HEK293 (cell line): ENCODE data around the gene ERF.
A peak's percentile ranks its signal among the peaks of the same experiment; 100 is the strongest.

ENCODE experiments used
- CTCF ChIA-PET: fragments of 350-600 bp; formaldehyde crosslinking; extraction: SDS; loops from one replicate; lab custom pipeline; 2021; ENCODE audit warnings: antibody characterized with exemption; lab: Yijun Ruan, JAX
- POLR2A ChIA-PET: fragments of 300-600 bp; formaldehyde crosslinking; extraction: SDS; loops from one replicate; lab custom pipeline; 2020; ENCODE audit warnings: antibody characterized with exemption, inconsistent platforms; lab: Yijun Ruan, JAX
- H3K27ac ChIP-seq: fragments of 200-500 bp; sonication (Bioruptor generic); 2 replicates; pipeline ENCODE4 v1.5.1; 2014; ENCODE audit warnings: low read depth, low read length, control low read depth, inconsistent platforms; ENCODE audit errors: extremely low read depth
- H3K36me3 ChIP-seq, 2 experiments: fragments of 200-500 bp in 1 of 2; sonication (Bioruptor generic) in 1 of 2; 1 replicate in 1 of 2; 2 replicates in 1 of 2; pipeline ENCODE4 v1.5.1; 2014 to 2017; ENCODE audit warnings: inconsistent platforms in 2 of 2, low read length in 2 of 2; ENCODE audit not compliant: control insufficient read depth in 2 of 2, insufficient read depth in 1 of 2
- H3K4me1 ChIP-seq: fragments of 200-500 bp; sonication (Bioruptor generic); 2 replicates; pipeline ENCODE4 v1.5.1; 2014; ENCODE audit warnings: mild to moderate bottlenecking, low read length, inconsistent platforms; ENCODE audit not compliant: control insufficient read depth, insufficient read depth
- H3K4me3 ChIP-seq: 2 replicates; pipeline ENCODE4 v1.5.1; 2011; ENCODE audit warnings: low read depth, mild to moderate bottlenecking, control low read depth, low read length, moderate library complexity
- H3K9me3 ChIP-seq: fragments of 200-500 bp; sonication (Bioruptor generic); 2 replicates; pipeline ENCODE4 v1.5.1; 2014; ENCODE audit warnings: low read depth, low read length, inconsistent platforms; ENCODE audit not compliant: control insufficient read depth, insufficient read depth
- EGR2 ChIP-seq: fragments of 450-650 bp; formaldehyde crosslinking; IDR thresholded peaks from 2 replicates; pipeline ENCODE4 v1.5.1; 2016; ENCODE audit warnings: low read depth, missing biosample characterization, missing genetic modification characterization
- GLI4 ChIP-seq: fragments of 450-650 bp; formaldehyde crosslinking; IDR thresholded peaks from 2 replicates; pipeline ENCODE4 v1.5.1; 2016; ENCODE audit warnings: missing biosample characterization, missing genetic modification characterization
- GLIS1 ChIP-seq: fragments of 450-650 bp; formaldehyde crosslinking; IDR thresholded peaks from 2 replicates; pipeline ENCODE4 v1.5.1; 2016; ENCODE audit warnings: missing biosample characterization, missing genetic modification characterization
- HOXC10 ChIP-seq: sonication (generic); formaldehyde crosslinking; IDR thresholded peaks from 2 replicates; pipeline ENCODE4 v1.8.1; 2023; ENCODE audit warnings: mild to moderate bottlenecking, missing genetic modification reagents
- ZFP41 ChIP-seq: fragments of 450-650 bp; formaldehyde crosslinking; IDR thresholded peaks from 2 replicates; pipeline ENCODE4 v1.5.1; 2016; ENCODE audit warnings: missing biosample characterization, missing genetic modification characterization, borderline replicate concordance
- ZNF146 ChIP-seq: fragments of 450-650 bp; formaldehyde crosslinking; IDR thresholded peaks from 2 replicates; pipeline ENCODE4 v1.5.1; 2016; ENCODE audit warnings: missing biosample characterization, missing genetic modification characterization
- ZNF169 ChIP-seq: fragments of 450-650 bp; formaldehyde crosslinking; IDR thresholded peaks from 2 replicates; pipeline ENCODE4 v1.5.1; 2016; ENCODE audit warnings: missing biosample characterization, missing genetic modification characterization
- ZNF223 ChIP-seq: fragments of 450-650 bp; formaldehyde crosslinking; IDR thresholded peaks from 2 replicates; pipeline ENCODE4 v1.5.1; 2016; ENCODE audit warnings: missing biosample characterization, missing genetic modification characterization
- ZNF23 ChIP-seq: fragments of 450-650 bp; formaldehyde crosslinking; IDR thresholded peaks from 2 replicates; pipeline ENCODE4 v1.5.1; 2016; ENCODE audit warnings: missing biosample characterization, missing genetic modification characterization, borderline replicate concordance
- ZNF248 ChIP-seq: fragments of 450-650 bp; formaldehyde crosslinking; IDR thresholded peaks from 2 replicates; pipeline ENCODE4 v1.5.1; 2017; ENCODE audit warnings: missing biosample characterization, missing genetic modification characterization
- ZNF335 ChIP-seq: fragments of 450-650 bp; formaldehyde crosslinking; conservative IDR thresholded peaks from 2 replicates; pipeline ENCODE4 v1.5.1; 2016; ENCODE audit warnings: missing biosample characterization, missing genetic modification characterization
- ZNF670 ChIP-seq: fragments of 450-650 bp; formaldehyde crosslinking; IDR thresholded peaks from 2 replicates; pipeline ENCODE4 v1.5.1; 2016; ENCODE audit warnings: missing biosample characterization, missing genetic modification characterization, low read depth
- ZNF701 ChIP-seq: fragments of 450-650 bp; formaldehyde crosslinking; IDR thresholded peaks from 2 replicates; pipeline ENCODE4 v1.5.1; 2016; ENCODE audit warnings: missing biosample characterization, missing genetic modification characterization
- TF ChIP-seq, protein P1 (sequence below): fragments of 450-650 bp; formaldehyde crosslinking; IDR thresholded peaks from 2 replicates; pipeline ENCODE4 v1.5.1; 2017; ENCODE audit warnings: missing biosample characterization, missing genetic modification characterization
- TF ChIP-seq, protein P2 (sequence below): fragments of 450-650 bp; formaldehyde crosslinking; IDR thresholded peaks from 2 replicates; pipeline ENCODE4 v1.5.1; 2016; ENCODE audit warnings: missing biosample characterization, missing genetic modification characterization
- TF ChIP-seq, protein P3 (sequence below): fragments of 450-650 bp; formaldehyde crosslinking; IDR thresholded peaks from 2 replicates; pipeline ENCODE4 v1.5.1; 2017; ENCODE audit warnings: missing biosample characterization, mild to moderate bottlenecking, missing genetic modification characterization, moderate library complexity
- TF ChIP-seq, protein P4 (sequence below): fragments of 450-650 bp; formaldehyde crosslinking; IDR thresholded peaks from 2 replicates; pipeline ENCODE4 v1.5.1; 2016; ENCODE audit warnings: missing biosample characterization, missing genetic modification characterization
- TF ChIP-seq, protein P5 (sequence below): fragments of 450-650 bp; formaldehyde crosslinking; IDR thresholded peaks from 2 replicates; pipeline ENCODE4 v1.5.1; 2016; ENCODE audit warnings: missing biosample characterization, missing genetic modification characterization, borderline replicate concordance

ERF gene

DNA sequence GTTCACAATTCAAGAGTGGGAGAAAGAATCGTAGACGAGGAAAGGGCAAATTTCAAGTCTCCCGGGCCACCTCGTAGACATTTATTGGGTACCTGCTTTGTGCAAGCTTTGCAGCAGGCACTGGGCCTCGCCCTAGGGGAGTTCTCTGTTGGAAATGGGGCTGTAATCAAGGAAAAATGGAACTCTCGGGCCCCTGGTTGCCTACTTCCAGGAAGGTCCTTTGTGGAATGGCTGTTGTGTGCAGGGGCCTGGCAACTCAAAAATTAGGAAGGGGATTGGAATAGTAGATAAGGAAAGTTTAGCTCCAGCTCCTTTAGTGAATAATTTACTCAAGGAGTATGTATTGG, 34.2 kb downstream of the ERF start (continued):
- TF ChIP-seq ZNF335 = 0 out of 2 replicates have a peak, but pooled peaks have one; percentile 20
- TF ChIP-seq ZNF670 (tag by site-specific recombination) = no peak

DNA sequence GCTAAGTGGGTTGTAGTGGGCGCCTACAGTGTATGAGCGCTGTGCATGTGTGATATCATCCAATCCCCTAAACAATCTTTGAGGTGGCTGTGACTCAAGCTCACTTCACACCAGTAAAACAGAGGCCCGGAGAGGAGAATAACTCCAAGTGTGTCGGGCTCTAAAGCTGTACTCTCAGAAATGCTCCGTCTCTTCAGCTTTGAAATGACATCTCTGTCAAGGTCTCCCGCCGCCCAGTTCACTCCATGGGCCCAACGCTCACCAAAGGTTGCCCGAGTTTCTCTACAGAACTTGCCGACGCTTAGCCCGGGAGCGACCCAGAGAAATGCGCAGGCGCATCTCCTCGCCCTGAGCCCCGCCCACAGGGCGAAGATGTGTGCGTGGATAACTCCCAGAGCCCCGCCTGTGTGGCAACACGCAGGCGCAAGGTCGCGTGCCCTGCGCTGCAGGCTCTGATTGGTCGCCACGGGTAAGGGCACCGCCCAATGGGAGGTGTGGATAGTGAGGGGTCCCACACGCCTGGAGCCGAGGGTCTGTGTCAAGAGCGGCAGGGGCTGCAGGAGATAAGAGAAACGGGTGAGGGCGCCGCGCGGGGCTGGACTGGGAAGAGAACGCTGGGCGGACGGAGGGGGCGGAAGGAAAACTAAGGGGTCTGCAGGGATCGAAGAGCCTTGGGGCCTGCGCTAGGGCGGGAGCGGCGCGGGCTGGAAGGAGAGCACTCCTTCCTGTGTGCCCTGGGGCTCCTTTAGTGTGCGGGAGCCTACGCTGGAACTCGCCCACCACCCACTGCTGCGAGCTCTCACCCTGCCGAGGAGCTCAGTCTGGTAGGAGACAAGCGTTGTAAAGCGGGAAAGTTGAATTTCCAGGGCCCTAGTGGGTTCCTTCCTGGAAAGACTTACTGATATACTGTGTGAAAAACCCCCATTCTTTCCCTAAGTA, 34.8 kb downstream of the ERF start, which contains the start of gene ZNF526:
Gene ZNF526 (plus strand): TSS at position 501 of the 939 bp plus-strand sequence. CDS start 4,092 bp downstream, outside the sequence.
- no peaks in the 10 kb centered on the region for H3K9me3 ChIP-seq
- H3K27ac ChIP-seq = peak within 1 kb of the TSS; percentile 89
- peaks cover 23% of the 10 kb centered on the region for H3K4me1 ChIP-seq
- CTCF ChIA-PET = interaction anchor here (0.6 to 3.5 kb wide), 6 partner anchors 9 to 88 kb away, joined by 3 to 16 read pairs (median 5); partner anchors contain the start of genes GSK3A and POU2F2
- POLR2A ChIA-PET = interaction anchor here (0.6 to 6.0 kb wide), 11 partner anchors 10 to 24 kb away, joined by 3 to 67 read pairs (median 4); partner anchors contain the start of gene GSK3A
- peak within 1 kb of the TSS; percentile 87 for H3K4me3 ChIP-seq
- H3K36me3 ChIP-seq = peaks cover 25 to 32% of the 10 kb centered on the region in 2 experiments
- TF ChIP-seq, protein P1, sequence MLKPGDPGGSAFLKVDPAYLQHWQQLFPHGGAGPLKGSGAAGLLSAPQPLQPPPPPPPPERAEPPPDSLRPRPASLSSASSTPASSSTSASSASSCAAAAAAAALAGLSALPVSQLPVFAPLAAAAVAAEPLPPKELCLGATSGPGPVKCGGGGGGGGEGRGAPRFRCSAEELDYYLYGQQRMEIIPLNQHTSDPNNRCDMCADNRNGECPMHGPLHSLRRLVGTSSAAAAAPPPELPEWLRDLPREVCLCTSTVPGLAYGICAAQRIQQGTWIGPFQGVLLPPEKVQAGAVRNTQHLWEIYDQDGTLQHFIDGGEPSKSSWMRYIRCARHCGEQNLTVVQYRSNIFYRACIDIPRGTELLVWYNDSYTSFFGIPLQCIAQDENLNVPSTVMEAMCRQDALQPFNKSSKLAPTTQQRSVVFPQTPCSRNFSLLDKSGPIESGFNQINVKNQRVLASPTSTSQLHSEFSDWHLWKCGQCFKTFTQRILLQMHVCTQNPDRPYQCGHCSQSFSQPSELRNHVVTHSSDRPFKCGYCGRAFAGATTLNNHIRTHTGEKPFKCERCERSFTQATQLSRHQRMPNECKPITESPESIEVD (tag by site-specific recombination) = no peak
- TF ChIP-seq GLI4 (tag by site-specific recombination) = no peak
- no peak for TF ChIP-seq ZNF146 (tag by site-specific recombination)
- TF ChIP-seq GLIS1 (tag by site-specific recombination) = no peak; the same call in 1 of the 2 replicates
- no peak for TF ChIP-seq ZNF169 (tag by site-specific recombination)
- TF ChIP-seq, protein P2, sequence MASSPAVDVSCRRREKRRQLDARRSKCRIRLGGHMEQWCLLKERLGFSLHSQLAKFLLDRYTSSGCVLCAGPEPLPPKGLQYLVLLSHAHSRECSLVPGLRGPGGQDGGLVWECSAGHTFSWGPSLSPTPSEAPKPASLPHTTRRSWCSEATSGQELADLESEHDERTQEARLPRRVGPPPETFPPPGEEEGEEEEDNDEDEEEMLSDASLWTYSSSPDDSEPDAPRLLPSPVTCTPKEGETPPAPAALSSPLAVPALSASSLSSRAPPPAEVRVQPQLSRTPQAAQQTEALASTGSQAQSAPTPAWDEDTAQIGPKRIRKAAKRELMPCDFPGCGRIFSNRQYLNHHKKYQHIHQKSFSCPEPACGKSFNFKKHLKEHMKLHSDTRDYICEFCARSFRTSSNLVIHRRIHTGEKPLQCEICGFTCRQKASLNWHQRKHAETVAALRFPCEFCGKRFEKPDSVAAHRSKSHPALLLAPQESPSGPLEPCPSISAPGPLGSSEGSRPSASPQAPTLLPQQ (tag by site-specific recombination) = peak; percentile 98
- TF ChIP-seq ZNF223 = no peak
- TF ChIP-seq, protein P3, sequence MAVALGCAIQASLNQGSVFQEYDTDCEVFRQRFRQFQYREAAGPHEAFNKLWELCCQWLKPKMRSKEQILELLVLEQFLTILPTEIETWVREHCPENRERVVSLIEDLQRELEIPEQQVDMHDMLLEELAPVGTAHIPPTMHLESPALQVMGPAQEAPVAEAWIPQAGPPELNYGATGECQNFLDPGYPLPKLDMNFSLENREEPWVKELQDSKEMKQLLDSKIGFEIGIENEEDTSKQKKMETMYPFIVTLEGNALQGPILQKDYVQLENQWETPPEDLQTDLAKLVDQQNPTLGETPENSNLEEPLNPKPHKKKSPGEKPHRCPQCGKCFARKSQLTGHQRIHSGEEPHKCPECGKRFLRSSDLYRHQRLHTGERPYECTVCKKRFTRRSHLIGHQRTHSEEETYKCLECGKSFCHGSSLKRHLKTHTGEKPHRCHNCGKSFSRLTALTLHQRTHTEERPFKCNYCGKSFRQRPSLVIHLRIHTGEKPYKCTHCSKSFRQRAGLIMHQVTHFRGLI (tag by site-specific recombination) = 0 out of 2 replicates have a peak, but pooled peaks have one; percentile 11
- TF ChIP-seq, protein P4, sequence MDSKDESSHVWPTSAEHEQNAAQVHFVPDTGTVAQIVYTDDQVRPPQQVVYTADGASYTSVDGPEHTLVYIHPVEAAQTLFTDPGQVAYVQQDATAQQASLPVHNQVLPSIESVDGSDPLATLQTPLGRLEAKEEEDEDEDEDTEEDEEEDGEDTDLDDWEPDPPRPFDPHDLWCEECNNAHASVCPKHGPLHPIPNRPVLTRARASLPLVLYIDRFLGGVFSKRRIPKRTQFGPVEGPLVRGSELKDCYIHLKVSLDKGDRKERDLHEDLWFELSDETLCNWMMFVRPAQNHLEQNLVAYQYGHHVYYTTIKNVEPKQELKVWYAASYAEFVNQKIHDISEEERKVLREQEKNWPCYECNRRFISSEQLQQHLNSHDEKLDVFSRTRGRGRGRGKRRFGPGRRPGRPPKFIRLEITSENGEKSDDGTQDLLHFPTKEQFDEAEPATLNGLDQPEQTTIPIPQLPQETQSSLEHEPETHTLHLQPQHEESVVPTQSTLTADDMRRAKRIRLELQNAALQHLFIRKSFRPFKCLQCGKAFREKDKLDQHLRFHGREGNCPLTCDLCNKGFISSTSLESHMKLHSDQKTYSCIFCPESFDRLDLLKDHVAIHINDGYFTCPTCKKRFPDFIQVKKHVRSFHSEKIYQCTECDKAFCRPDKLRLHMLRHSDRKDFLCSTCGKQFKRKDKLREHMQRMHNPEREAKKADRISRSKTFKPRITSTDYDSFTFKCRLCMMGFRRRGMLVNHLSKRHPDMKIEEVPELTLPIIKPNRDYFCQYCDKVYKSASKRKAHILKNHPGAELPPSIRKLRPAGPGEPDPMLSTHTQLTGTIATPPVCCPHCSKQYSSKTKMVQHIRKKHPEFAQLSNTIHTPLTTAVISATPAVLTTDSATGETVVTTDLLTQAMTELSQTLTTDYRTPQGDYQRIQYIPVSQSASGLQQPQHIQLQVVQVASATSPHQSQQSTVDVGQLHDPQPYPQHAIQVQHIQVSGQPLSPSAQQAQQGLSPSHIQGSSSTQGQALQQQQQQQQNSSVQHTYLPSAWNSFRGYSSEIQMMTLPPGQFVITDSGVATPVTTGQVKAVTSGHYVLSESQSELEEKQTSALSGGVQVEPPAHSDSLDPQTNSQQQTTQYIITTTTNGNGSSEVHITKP (tag by site-specific recombination) = peak; percentile 54; the same call in 1 of the 2 replicates
- no peak for TF ChIP-seq HOXC10 (CRISPR knock-in tag)
- TF ChIP-seq ZFP41 (tag by site-specific recombination) = no peak
- TF ChIP-seq EGR2 (tag by site-specific recombination) = peak; percentile 91
- TF ChIP-seq ZNF701 = no peak
- TF ChIP-seq ZNF23 (tag by site-specific recombination) = no peak
- TF ChIP-seq, protein P5, sequence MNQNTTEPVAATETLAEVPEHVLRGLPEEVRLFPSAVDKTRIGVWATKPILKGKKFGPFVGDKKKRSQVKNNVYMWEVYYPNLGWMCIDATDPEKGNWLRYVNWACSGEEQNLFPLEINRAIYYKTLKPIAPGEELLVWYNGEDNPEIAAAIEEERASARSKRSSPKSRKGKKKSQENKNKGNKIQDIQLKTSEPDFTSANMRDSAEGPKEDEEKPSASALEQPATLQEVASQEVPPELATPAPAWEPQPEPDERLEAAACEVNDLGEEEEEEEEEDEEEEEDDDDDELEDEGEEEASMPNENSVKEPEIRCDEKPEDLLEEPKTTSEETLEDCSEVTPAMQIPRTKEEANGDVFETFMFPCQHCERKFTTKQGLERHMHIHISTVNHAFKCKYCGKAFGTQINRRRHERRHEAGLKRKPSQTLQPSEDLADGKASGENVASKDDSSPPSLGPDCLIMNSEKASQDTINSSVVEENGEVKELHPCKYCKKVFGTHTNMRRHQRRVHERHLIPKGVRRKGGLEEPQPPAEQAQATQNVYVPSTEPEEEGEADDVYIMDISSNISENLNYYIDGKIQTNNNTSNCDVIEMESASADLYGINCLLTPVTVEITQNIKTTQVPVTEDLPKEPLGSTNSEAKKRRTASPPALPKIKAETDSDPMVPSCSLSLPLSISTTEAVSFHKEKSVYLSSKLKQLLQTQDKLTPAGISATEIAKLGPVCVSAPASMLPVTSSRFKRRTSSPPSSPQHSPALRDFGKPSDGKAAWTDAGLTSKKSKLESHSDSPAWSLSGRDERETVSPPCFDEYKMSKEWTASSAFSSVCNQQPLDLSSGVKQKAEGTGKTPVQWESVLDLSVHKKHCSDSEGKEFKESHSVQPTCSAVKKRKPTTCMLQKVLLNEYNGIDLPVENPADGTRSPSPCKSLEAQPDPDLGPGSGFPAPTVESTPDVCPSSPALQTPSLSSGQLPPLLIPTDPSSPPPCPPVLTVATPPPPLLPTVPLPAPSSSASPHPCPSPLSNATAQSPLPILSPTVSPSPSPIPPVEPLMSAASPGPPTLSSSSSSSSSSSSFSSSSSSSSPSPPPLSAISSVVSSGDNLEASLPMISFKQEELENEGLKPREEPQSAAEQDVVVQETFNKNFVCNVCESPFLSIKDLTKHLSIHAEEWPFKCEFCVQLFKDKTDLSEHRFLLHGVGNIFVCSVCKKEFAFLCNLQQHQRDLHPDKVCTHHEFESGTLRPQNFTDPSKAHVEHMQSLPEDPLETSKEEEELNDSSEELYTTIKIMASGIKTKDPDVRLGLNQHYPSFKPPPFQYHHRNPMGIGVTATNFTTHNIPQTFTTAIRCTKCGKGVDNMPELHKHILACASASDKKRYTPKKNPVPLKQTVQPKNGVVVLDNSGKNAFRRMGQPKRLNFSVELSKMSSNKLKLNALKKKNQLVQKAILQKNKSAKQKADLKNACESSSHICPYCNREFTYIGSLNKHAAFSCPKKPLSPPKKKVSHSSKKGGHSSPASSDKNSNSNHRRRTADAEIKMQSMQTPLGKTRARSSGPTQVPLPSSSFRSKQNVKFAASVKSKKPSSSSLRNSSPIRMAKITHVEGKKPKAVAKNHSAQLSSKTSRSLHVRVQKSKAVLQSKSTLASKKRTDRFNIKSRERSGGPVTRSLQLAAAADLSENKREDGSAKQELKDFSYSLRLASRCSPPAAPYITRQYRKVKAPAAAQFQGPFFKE (tag by site-specific recombination) = no peak
- no peak for TF ChIP-seq ZNF248
